HG03457 (cell line): Measurements from ENCODE around the gene RAB22A.
"Not testable (repeated sequence)": the region's sequence is repeated elsewhere in the genome, so short reads cannot be mapped to it uniquely, and the experiment has no call there.

ENCODE experiments used
- ATAC-seq: cut with Tn5 transposase; IDR thresholded peaks from one replicate; pipeline ENCODE4 v1.9.1; 2021; ENCODE audit warnings: moderate number of reproducible peaks; ENCODE audit not compliant: unreplicated experiment

RAB22A gene

DNA sequence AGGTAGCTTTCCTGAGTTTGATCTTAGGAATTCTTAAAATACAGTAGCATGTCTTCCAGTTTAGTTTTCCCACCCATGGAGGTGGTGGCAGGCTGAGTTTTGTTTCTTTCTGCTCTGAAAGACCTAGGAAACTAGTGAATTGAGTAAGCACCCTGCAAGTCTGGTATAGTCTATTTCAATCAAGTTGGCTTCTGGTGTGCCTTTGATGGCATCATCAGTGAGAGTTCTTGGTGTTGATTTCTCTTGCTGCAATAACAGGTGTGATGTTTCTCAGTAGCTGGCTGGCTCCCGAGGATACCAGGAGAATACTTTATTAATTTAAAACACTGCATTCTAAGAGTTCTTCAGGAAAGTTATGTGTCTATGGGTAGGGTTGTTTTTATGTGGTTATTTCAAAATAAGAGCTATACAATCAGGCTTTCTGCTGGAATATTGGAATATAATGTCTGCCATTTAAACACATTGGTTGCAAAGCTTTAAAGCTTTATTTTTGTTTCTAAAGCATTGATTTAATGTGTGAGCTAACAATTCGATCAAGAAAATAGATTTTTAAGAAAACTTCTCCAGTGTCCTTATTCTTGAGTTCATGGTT is 98.5 kb downstream of the RAB22A start:
- ATAC-seq: no peak

DNA sequence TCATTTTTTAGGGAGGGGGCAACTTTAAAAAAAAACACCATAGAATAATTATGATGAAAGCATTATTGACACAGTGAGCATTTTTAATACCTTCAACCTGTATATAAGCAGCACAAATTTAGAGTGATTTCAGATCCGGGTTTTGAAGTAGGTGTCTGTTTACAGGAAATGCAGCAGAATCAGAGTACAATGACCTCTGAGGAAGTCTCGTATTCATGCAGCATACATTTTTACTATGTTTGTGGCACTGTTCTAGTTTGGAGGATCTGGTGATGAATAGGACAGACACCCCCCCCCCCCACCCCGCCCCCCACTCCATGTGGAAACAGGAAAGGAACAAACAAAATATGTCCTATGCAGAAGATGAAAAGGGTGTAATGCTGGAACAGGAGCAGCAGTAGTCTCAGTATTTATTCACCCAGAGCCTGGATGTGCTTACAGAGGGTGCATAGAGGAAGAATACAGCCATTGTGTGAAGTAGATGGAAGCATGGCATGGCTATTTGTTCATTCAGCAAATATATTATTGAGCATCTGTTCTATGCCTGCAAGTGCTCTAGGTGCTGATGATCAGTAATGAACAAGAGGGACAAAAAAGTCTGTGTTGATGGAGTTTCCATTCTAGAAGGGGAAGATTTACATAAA is 99.2 kb downstream of the RAB22A start:
- no peak for ATAC-seq

GRCh38 chr20:58414216-58414615 is 104.7 kb downstream of the RAB22A start:
- not testable (repeated sequence) for ATAC-seq

- not testable (repeated sequence) for ATAC-seq
These were observed 105.3 kb downstream of the RAB22A start for GRCh38 chr20:58414786-58415185.

- no peak for ATAC-seq
These were observed 106.5 kb downstream of the RAB22A start for GRCh38 chr20:58416057-58416456.

GRCh38 chr20:58416835-58417234 is 107.3 kb downstream of the RAB22A start:
- no peak for ATAC-seq
